Hematopoietic multipotent progenitor cell treated with erythropoietin and hydrocortisone succinate and interleukin-3 and kit ligand, for 15 days (in vitro differentiated cells): ENCODE measurements around the gene PAPSS2.
"Not testable (repeated sequence)": the region's sequence is repeated elsewhere in the genome, so short reads cannot be mapped to it uniquely, and the experiment has no call there.

Experiments used
- DNase-seq: peaks from one replicate; pipeline ENCODE4 v3.0.0-alpha.2; 2015; ENCODE audit warnings: low spot score

The PAPSS2 gene

GRCh38 chr10:87705339-87705738, 45.7 kb downstream of the PAPSS2 start:
- DNase-seq: no peak

- no peak for DNase-seq
These were observed 47.1 kb downstream of the PAPSS2 start for GRCh38 chr10:87706731-87707130.

- no peak for DNase-seq
These were observed 47.6 kb downstream of the PAPSS2 start for GRCh38 chr10:87707254-87707653.

- DNase-seq: no peak
These were observed 53.4 kb downstream of the PAPSS2 start for GRCh38 chr10:87712913-87713616.

GRCh38 chr10:87713707-87714106, 54.0 kb downstream of the PAPSS2 start:
- DNase-seq: no peak

GRCh38 chr10:87715552-87716347, 56.1 kb downstream of the PAPSS2 start:
- DNase-seq: no peak

- no peak for DNase-seq
These were observed 56.6 kb downstream of the PAPSS2 start for GRCh38 chr10:87716348-87716670.

- no peak for DNase-seq
These were observed 61.0 kb downstream of the PAPSS2 start for GRCh38 chr10:87720665-87721064.

- no peak for DNase-seq
These were observed 62.1 kb downstream of the PAPSS2 start for GRCh38 chr10:87721781-87722180.

GRCh38 chr10:87722716-87723115, 63.0 kb downstream of the PAPSS2 start:
- no peak for DNase-seq

GRCh38 chr10:87723500-87723899, 63.8 kb downstream of the PAPSS2 start:
- DNase-seq: no peak

GRCh38 chr10:87724789-87725188, 65.1 kb downstream of the PAPSS2 start:
- no peak for DNase-seq

GRCh38 chr10:87729940-87730339, 70.3 kb downstream of the PAPSS2 start:
- DNase-seq: no peak

GRCh38 chr10:87733081-87733480, 73.4 kb downstream of the PAPSS2 start:
- no peak for DNase-seq

GRCh38 chr10:87734987-87735827, 75.5 kb downstream of the PAPSS2 start:
- DNase-seq: peak; percentile 44

- DNase-seq: not testable (repeated sequence)
These were observed 78.6 kb downstream of the PAPSS2 start for GRCh38 chr10:87738253-87738652.

GRCh38 chr10:87739703-87740102, 80.0 kb downstream of the PAPSS2 start:
- DNase-seq: no peak

GRCh38 chr10:87740254-87740655, 80.6 kb downstream of the PAPSS2 start:
- no peak for DNase-seq

GRCh38 chr10:87742992-87743610, 83.4 kb downstream of the PAPSS2 start:
- not testable (repeated sequence) for DNase-seq

- no peak for DNase-seq
These were observed 84.9 kb downstream of the PAPSS2 start for GRCh38 chr10:87744606-87745005.

GRCh38 chr10:87746911-87747310, 87.2 kb downstream of the PAPSS2 start:
- no peak for DNase-seq

GRCh38 chr10:87748244-87748643, 88.6 kb downstream of the PAPSS2 start:
- not testable (repeated sequence) for DNase-seq
